SK-N-SH (cell line): ENCODE measurements around the gene CCM2. TPM values are rescaled to one million over a fixed set of nuclear protein-coding genes. Genes with fewer than 3 reads are reported as not detected.

Experiments
- CTCF ChIA-PET: fragments of 300-600, 350-600 bp; formaldehyde crosslinking; extraction: SDS; loops from one replicate; lab custom pipeline; 2021; lab: Yijun Ruan, JAX
- POLR2A ChIA-PET: fragments of 350-600 bp; sonication (Branson Sonifier 250); formaldehyde crosslinking; extraction: SDS; loops from one replicate; lab custom pipeline; 2020; ENCODE audit warnings: antibody characterized with exemption, inconsistent platforms; lab: Yijun Ruan, JAX
- DNase-seq: peaks from one replicate; pipeline ENCODE4 v3.0.0; 2012
- H2AFZ ChIP-seq: fragments of 200-600 bp; sonication (generic); 2 replicates; pipeline ENCODE4 v1.8.1; 2016; ENCODE audit warnings: antibody characterized with exemption, mild to moderate bottlenecking, low read depth
- H3F3A ChIP-seq: fragments of 200-600 bp; sonication (generic); replicated peaks from 2 replicates; pipeline ENCODE3; 2016; ENCODE audit warnings: antibody characterized with exemption, mild to moderate bottlenecking; ENCODE audit not compliant: insufficient read depth
- H3K27ac ChIP-seq, 2 experiments: fragments of 200-500 bp in 1 of 2; fragments of 200-600 bp in 1 of 2; sonication (Bioruptor generic) in 1 of 2; sonication (generic), shearing (Covaris generic) in 1 of 2; 2 replicates each; pipeline versions ENCODE4 v1.5.1 to v1.6.1; 2014 to 2016; ENCODE audit warnings: low read depth in 2 of 2, inconsistent platforms in 1 of 2, low read length in 1 of 2, mild to moderate bottlenecking in 1 of 2, mixed read lengths in 1 of 2
- H3K27me3 ChIP-seq: fragments of 200-600 bp; sonication (generic), shearing (Covaris generic); 2 replicates; pipeline ENCODE4 v1.6.1; 2016; ENCODE audit warnings: mixed run types; ENCODE audit not compliant: insufficient read depth
- H3K36me3 ChIP-seq, 2 experiments: fragments of 200-500 bp in 1 of 2; fragments of 200-600 bp in 1 of 2; sonication (Bioruptor generic) in 1 of 2; sonication (generic) in 1 of 2; replicated peaks in 1 of 2; 2 replicates each; pipeline versions ENCODE3 to v1.5.1; 2014 to 2016; ENCODE audit warnings: low read length in 1 of 2, mild to moderate bottlenecking in 1 of 2; ENCODE audit not compliant: insufficient read depth in 2 of 2, control insufficient read depth in 1 of 2
- H3K4me1 ChIP-seq, 2 experiments: fragments of 200-500 bp in 1 of 2; fragments of 200-600 bp in 1 of 2; sonication (Bioruptor generic) in 1 of 2; sonication (generic), shearing (Covaris generic) in 1 of 2; 2 replicates each; pipeline versions ENCODE4 v1.5.1 to v1.6.1; 2014 to 2016; ENCODE audit warnings: low read depth in 1 of 2, low read length in 1 of 2, mixed run types in 1 of 2; ENCODE audit not compliant: insufficient read depth in 2 of 2, control insufficient read depth in 1 of 2
- H3K4me2 ChIP-seq: fragments of 200-600 bp; sonication (generic), shearing (Covaris generic); 2 replicates; pipeline ENCODE4 v1.6.1; 2017; ENCODE audit warnings: mixed run types
- H3K4me3 ChIP-seq, 2 experiments: fragments of 200-500 bp in 1 of 2; fragments of 200-600 bp in 1 of 2; sonication (Bioruptor generic) in 1 of 2; sonication (generic), shearing (Covaris generic) in 1 of 2; 2 replicates each; pipeline versions ENCODE4 v1.5.1 to v1.8.1; 2014 to 2016; ENCODE audit warnings: low read depth in 2 of 2, inconsistent platforms in 1 of 2, low read length in 1 of 2, mild to moderate bottlenecking in 1 of 2, mixed read lengths in 1 of 2, moderate library complexity in 1 of 2
- H3K79me2 ChIP-seq: fragments of 200-600 bp; sonication (generic); 2 replicates; pipeline ENCODE4 v1.8.1; 2017; ENCODE audit warnings: mild to moderate bottlenecking; ENCODE audit not compliant: insufficient read depth
- H3K9ac ChIP-seq: fragments of 200-600 bp; sonication (generic); 2 replicates; pipeline ENCODE4 v1.6.1; 2017; ENCODE audit warnings: mixed run types
- H3K9me2 ChIP-seq: fragments of 200-600 bp; sonication (generic); 2 replicates; pipeline ENCODE4 v1.6.1; 2017; ENCODE audit warnings: mixed run types
- H3K9me3 ChIP-seq: fragments of 200-600 bp; sonication (generic); 2 replicates; pipeline ENCODE4 v1.6.1; 2017; ENCODE audit warnings: mixed run types, mild to moderate bottlenecking, moderate library complexity
- H4K20me1 ChIP-seq: fragments of 200-600 bp; sonication (generic); 2 replicates; pipeline ENCODE4 v1.6.1; 2017; ENCODE audit warnings: mild to moderate bottlenecking, mixed run types; ENCODE audit not compliant: insufficient read depth
- CHD2 ChIP-seq: fragments of 150-350 bp; IDR thresholded peaks from 2 replicates; pipeline ENCODE4 v1.6.1; 2018; ENCODE audit warnings: low read length; ENCODE audit not compliant: partially characterized antibody
- EP300 ChIP-seq, 2 experiments: IDR thresholded peaks; 2 replicates each; pipeline versions ENCODE4 v1.4.0 to v1.6.1; 2012; ENCODE audit warnings: borderline replicate concordance in 1 of 2, low read depth in 1 of 2, low read length in 1 of 2
- FOSL2 ChIP-seq: IDR thresholded peaks from 2 replicates; pipeline ENCODE4 v1.4.0; 2012; ENCODE audit warnings: low read depth, mild to moderate bottlenecking, moderate library complexity, borderline replicate concordance
- FOXJ3 ChIP-seq: sonication (generic); formaldehyde crosslinking; IDR thresholded peaks from 2 replicates; pipeline ENCODE4 v1.5.1; 2020; ENCODE audit warnings: mild to moderate bottlenecking, missing genetic modification reagents
- GATA2 ChIP-seq: sonication (generic); formaldehyde crosslinking; IDR thresholded peaks from 2 replicates; pipeline ENCODE4 v1.5.0; 2020; ENCODE audit warnings: mild to moderate bottlenecking, missing genetic modification reagents
- JUND ChIP-seq: IDR thresholded peaks from 2 replicates; pipeline ENCODE4 v1.4.0; 2012
- MAX ChIP-seq: IDR thresholded peaks from 2 replicates; pipeline ENCODE4 v1.4.0; 2012; ENCODE audit warnings: low read depth
- NFIC ChIP-seq: IDR thresholded peaks from 2 replicates; pipeline ENCODE4 v1.4.0; 2012; ENCODE audit warnings: borderline replicate concordance
- NRF1 ChIP-seq: IDR thresholded peaks from 2 replicates; pipeline ENCODE4 v1.6.1; 2012; ENCODE audit warnings: low read depth, mild to moderate bottlenecking, low read length
- POLR2AphosphoS5 ChIP-seq: IDR thresholded peaks from 2 replicates; pipeline ENCODE4 v1.6.1; 2012; ENCODE audit warnings: low read depth, low read length
- RAD21 ChIP-seq: IDR thresholded peaks from 2 replicates; pipeline ENCODE4 v1.6.1; 2012; ENCODE audit warnings: mild to moderate bottlenecking, low read length
- RCOR1 ChIP-seq: fragments of 150-350 bp; IDR thresholded peaks from 2 replicates; pipeline ENCODE4 v1.6.1; 2017; ENCODE audit warnings: antibody characterized with exemption, low read length
- RXRA ChIP-seq: IDR thresholded peaks from 2 replicates; pipeline ENCODE4 v1.4.0; 2012; ENCODE audit warnings: low read depth, mild to moderate bottlenecking, borderline replicate concordance
- TAF1 ChIP-seq: IDR thresholded peaks from 2 replicates; pipeline ENCODE4 v1.6.1; 2012; ENCODE audit warnings: low read depth, mild to moderate bottlenecking, low read length, moderate library complexity, borderline replicate concordance
- TCF12 ChIP-seq: IDR thresholded peaks from 2 replicates; pipeline ENCODE4 v1.4.0; 2012
- YY1 ChIP-seq: IDR thresholded peaks from 2 replicates; pipeline ENCODE4 v1.4.0; 2012; ENCODE audit warnings: low read depth, mild to moderate bottlenecking
- WGBS: methylation state at CpG from one replicate; pipeline ENCODE4 v1.1.6; 2017; ENCODE audit warnings: low lambda C conversion rate; 5-methylcytosine and 5-hydroxymethylcytosine counted together
- polyA plus RNA-seq, 3 experiments: library from polyadenylated mRNA; depleted of rRNA; stranded (reverse); fragments of >200 nt; gene quantifications; 2 replicates each; pipeline ENCODE4 v1.2.3, GENCODE V29; 2012
- TF ChIP-seq, protein P1 (sequence below): fragments of 200-600 bp; sonication (generic); IDR thresholded peaks from 2 replicates; pipeline ENCODE4 v1.6.1; 2017; ENCODE audit warnings: antibody characterized with exemption, mild to moderate bottlenecking, moderate library complexity
- TF ChIP-seq, protein P2 (sequence below): fragments of 150-350 bp; IDR thresholded peaks from 2 replicates; pipeline ENCODE4 v1.6.1; 2016; ENCODE audit warnings: mild to moderate bottlenecking, low read depth, low read length

The CCM2 gene
- polyA plus RNA-seq, 1 of the 3 experiments (the other 2 are of a cell fraction), result 83.2 TPM

DNA sequence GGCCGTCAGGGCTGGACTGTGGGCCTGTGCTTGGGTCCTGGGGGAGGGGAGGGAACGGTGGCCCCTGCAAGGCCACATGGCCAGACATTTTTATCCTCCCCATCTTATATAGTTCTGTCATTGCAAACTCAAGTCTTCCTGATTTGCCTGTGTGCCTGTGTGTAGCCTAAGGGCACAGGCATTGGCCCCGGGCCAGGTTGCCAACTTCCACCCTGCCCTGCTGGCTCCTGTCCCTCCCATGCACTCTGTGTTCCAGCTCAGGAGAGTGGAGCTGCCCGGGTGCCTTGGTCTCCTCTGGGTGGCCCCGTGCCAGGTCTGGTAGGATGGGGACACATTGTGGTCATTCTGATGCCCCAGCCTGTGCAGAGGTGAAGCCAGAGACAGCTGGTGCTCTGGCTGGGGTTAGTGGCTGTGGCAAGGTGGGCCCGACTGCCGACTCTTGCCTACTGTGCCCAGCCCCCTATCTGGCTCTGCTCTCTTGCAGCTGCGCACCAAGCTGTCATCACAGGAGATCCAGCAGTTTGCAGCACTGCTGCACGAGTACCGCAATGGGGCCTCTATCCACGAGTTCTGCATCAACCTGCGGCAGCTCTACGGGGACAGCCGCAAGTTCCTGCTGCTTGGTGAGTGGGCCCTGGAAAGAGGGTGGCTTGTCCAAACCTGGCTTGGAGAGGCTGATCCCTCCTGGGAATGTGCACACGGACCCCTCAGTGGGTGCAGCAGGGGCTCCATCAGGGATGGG lies 74.0 kb downstream of the CCM2 start (continued):
- TF ChIP-seq, protein P1, sequence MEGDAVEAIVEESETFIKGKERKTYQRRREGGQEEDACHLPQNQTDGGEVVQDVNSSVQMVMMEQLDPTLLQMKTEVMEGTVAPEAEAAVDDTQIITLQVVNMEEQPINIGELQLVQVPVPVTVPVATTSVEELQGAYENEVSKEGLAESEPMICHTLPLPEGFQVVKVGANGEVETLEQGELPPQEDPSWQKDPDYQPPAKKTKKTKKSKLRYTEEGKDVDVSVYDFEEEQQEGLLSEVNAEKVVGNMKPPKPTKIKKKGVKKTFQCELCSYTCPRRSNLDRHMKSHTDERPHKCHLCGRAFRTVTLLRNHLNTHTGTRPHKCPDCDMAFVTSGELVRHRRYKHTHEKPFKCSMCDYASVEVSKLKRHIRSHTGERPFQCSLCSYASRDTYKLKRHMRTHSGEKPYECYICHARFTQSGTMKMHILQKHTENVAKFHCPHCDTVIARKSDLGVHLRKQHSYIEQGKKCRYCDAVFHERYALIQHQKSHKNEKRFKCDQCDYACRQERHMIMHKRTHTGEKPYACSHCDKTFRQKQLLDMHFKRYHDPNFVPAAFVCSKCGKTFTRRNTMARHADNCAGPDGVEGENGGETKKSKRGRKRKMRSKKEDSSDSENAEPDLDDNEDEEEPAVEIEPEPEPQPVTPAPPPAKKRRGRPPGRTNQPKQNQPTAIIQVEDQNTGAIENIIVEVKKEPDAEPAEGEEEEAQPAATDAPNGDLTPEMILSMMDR, result no peak
- no peak for TF ChIP-seq FOSL2
- TF ChIP-seq RAD21, result peak; percentile 36
- TF ChIP-seq FOXJ3 (CRISPR knock-in tag), result peak; percentile 76
- no peak for TF ChIP-seq JUND
- peak; percentile 62 for TF ChIP-seq NFIC
- TF ChIP-seq GATA2 (CRISPR knock-in tag), result peak; percentile 75; the same call in 1 of the 2 replicates
- peak in 1 of 2 experiments; percentile 79; a peak in 2 of 4 replicates for TF ChIP-seq EP300 (IDR thresholded peaks at IDR 0.05; ENCODE audit: borderline replicate concordance in 1 of 2, low read depth in 1 of 2, low read length in 1 of 2)
- TF ChIP-seq, protein P2, sequence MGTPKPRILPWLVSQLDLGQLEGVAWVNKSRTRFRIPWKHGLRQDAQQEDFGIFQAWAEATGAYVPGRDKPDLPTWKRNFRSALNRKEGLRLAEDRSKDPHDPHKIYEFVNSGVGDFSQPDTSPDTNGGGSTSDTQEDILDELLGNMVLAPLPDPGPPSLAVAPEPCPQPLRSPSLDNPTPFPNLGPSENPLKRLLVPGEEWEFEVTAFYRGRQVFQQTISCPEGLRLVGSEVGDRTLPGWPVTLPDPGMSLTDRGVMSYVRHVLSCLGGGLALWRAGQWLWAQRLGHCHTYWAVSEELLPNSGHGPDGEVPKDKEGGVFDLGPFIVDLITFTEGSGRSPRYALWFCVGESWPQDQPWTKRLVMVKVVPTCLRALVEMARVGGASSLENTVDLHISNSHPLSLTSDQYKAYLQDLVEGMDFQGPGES, result no peak
- TF ChIP-seq YY1, result no peak
- TF ChIP-seq RXRA, result no peak
- TF ChIP-seq RCOR1, result peak; percentile 87
- TF ChIP-seq TAF1, result no peak
- TF ChIP-seq POLR2AphosphoS5, result no peak
- peak; percentile 47; the same call in 1 of the 2 replicates for TF ChIP-seq NRF1
- no peak for TF ChIP-seq TCF12
- TF ChIP-seq MAX, result no peak

GRCh38 chr7:45074528-45075354 lies 74.7 kb downstream of the CCM2 start:
- H4K20me1 ChIP-seq, result no peaks in the 10 kb centered on the region
- peak overlapping the region in 1 of 2 experiments; percentile 91; a peak in 2 of 4 replicates for H3K27ac ChIP-seq
- no peak overlapping the region for H3K4me3 ChIP-seq
- ChIA-PET POLR2A (interaction anchor here (0.7 to 3.7 kb wide), 7 partner anchors 12 to 102 kb away, joined by 5 to 28 read pairs (median 10); partner anchors contain the start of genes CCM2, NACAD and TBRG4), CTCF (interaction anchor here (0.7 to 6.6 kb wide), 11 partner anchors 37 to 217 kb away, joined by 3 to 36 read pairs (median 4); partner anchors contain the start of gene TBRG4)
- no peaks in the 10 kb centered on the region for H3F3A ChIP-seq
- no peaks in the 10 kb centered on the region for H3K27me3 ChIP-seq
- no peak overlapping the region for H3K4me2 ChIP-seq
- H3K79me2 ChIP-seq, result 0 out of 2 replicates have a peak, but pooled peaks cover 3% of the 10 kb centered on the region
- H3K4me1 ChIP-seq, result peaks cover 0 to 40% of the 10 kb centered on the region in 2 experiments; a peak in 1 of 4 replicates
- 94% methylated on average over 13 of the region's 16 CpGs for WGBS
- no peaks in the 10 kb centered on the region for H3K9me3 ChIP-seq
- no peak for DNase-seq
- H3K36me3 ChIP-seq, result peaks cover 10 to 58% of the 10 kb centered on the region in 2 experiments
- H3K9me2 ChIP-seq, result no peaks in the 10 kb centered on the region
- TF ChIP-seq CHD2 (no peak), NRF1 (no peak), MAX (no peak)
- TF ChIP-seq, protein P1, result no peak
- H3K9ac ChIP-seq, result no peak overlapping the region
- no peak overlapping the region for H2AFZ ChIP-seq
